Measurements from ENCODE around the gene MAN1A1.

DNA sequence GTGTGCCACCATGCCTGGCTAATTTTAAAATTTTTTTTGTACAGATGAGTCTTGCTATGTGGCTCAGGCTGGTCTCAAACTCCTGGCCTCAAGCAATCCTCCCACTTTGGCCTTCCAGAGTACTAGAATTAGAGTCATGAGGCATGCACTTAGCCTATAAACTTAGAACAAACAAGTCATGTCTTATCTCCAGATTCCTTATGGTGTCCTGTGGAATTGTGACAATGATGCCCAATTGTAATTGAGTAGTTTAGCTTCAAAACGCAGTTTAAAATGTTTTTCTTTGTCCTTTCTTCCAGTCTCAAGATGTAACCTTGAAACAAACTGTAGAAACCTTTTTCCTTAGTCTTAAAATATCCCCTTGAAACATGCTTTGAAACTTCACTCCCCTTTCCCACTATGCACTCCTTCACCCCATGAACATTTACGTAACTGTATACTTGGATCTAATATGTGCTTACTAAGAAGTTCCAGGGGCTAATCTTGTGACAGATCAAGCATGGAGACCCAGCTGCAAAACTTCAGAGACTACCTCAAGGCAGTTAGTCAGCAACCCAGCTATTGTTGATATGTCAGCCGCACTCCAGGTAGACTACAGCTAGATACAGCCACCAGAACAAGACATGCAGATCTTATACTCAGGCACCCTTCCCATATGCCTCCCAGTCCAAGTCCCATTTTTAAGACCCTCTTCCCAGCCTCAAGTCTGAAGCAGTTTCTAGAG, 46.2 kb downstream of the MAN1A1 start:
- TF ChIP-seq, protein P1, sequence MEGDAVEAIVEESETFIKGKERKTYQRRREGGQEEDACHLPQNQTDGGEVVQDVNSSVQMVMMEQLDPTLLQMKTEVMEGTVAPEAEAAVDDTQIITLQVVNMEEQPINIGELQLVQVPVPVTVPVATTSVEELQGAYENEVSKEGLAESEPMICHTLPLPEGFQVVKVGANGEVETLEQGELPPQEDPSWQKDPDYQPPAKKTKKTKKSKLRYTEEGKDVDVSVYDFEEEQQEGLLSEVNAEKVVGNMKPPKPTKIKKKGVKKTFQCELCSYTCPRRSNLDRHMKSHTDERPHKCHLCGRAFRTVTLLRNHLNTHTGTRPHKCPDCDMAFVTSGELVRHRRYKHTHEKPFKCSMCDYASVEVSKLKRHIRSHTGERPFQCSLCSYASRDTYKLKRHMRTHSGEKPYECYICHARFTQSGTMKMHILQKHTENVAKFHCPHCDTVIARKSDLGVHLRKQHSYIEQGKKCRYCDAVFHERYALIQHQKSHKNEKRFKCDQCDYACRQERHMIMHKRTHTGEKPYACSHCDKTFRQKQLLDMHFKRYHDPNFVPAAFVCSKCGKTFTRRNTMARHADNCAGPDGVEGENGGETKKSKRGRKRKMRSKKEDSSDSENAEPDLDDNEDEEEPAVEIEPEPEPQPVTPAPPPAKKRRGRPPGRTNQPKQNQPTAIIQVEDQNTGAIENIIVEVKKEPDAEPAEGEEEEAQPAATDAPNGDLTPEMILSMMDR (conservative IDR thresholded peaks at IDR 0.05 in 1 of 2, IDR thresholded peaks at IDR 0.05 in 1 of 2; ENCODE audit: extremely low read depth in 1 of 2, insufficient read depth in 1 of 2, low read depth in 1 of 2, low read length in 2 of 2), result no peak
- TF ChIP-seq EZH2 (IDR thresholded peaks at IDR 0.05; ENCODE audit: borderline replicate concordance, low read length), result no peak

Measured in mammary epithelial cell (primary cell).